Spinal cord (tissue), 10 donors: ENCODE data around the gene DLGAP3. TPM values are rescaled to one million over a fixed set of nuclear protein-coding genes. Genes with fewer than 3 reads are reported as not detected.

Experiments used
- DNase-seq, 6 donors: peaks; one replicate each; pipeline versions ENCODE4 v3.0.0 to v3.0.0-alpha.2; 2013 to 2015; ENCODE audit warnings: low spot score in 6 of 6, low read depth in 4 of 6
- H3K27ac ChIP-seq: one replicate; pipeline ENCODE4 v1.5.1; 2013; ENCODE audit warnings: low read depth, low read length, control low read depth
- H3K27me3 ChIP-seq: one replicate; pipeline ENCODE4 v1.6.1; 2013; ENCODE audit warnings: low read length; ENCODE audit not compliant: control insufficient read depth, insufficient read depth
- H3K36me3 ChIP-seq: one replicate; pipeline ENCODE4 v1.6.1; 2013; ENCODE audit warnings: low read length; ENCODE audit not compliant: control insufficient read depth, insufficient read depth
- H3K4me1 ChIP-seq: one replicate; pipeline ENCODE4 v1.6.1; 2013; ENCODE audit warnings: low read length; ENCODE audit not compliant: control insufficient read depth, insufficient read depth
- H3K4me3 ChIP-seq: one replicate; pipeline ENCODE4 v1.5.1; 2013; ENCODE audit warnings: low read depth, low read length, control low read depth
- H3K9me3 ChIP-seq: one replicate; pipeline ENCODE4 v1.6.1; 2013; ENCODE audit warnings: low read length; ENCODE audit not compliant: control insufficient read depth, insufficient read depth
- WGBS: methylation state at CpG from one replicate; pipeline ENCODE4 v1.1.5; 2013; ENCODE audit warnings: missing lambda C conversion rate; ENCODE audit not compliant: insufficient coverage; 5-methylcytosine and 5-hydroxymethylcytosine counted together
- polyA plus RNA-seq, 2 donors: library from polyadenylated mRNA; unstranded; fragments of 120-200 nt; gene quantifications; one replicate each; pipeline ENCODE4 v1.2.1, GENCODE V29; 2013; ENCODE audit not compliant: insufficient read length in 2 of 2
- total RNA-seq, 2 donors: library from RNA; depleted of rRNA in 1 of 2; stranded (reverse); fragments of 120-200 nt in 1 of 2; fragments of >200 nt in 1 of 2; gene quantifications; one replicate each; pipeline versions ENCODE4 v1.2.3 to v1.2.4, GENCODE V29; 2013 to 2014
- donor health status: healthy.

Gene DLGAP3
- total and polyA plus RNA-seq, 4 donors, result 5.2 to 41.1 (median 22.9) TPM

DNA sequence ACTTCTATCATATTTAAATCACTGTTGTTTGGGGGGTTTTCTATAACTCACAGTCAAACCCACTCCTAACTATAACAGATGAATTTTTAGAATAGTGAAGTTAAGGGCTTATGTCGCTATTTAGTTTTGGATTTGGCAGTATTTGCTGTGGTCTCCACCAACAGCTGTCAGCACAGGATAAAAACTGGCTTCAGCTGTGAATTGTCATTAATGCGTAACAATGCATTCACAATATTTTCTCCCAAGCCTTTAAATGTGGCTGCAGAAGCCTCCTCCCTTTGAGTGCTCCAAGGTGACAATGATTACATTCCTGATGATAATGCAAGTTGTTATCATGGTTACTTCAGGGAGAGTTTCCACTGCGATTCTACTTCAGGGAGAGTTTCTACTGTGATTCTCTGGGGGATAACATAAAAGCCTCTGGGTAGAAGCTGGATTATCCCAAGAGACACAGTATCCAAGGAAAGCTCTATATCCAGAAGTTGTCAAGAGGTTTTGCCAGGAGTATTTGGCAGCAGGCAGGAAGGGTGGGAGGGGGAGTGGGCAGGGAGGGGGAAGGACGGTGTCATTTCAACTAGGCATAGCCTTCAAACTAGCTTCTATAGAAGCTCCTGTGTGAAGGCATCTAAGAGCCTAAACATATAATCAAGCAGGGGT, 55.0 kb downstream of the DLGAP3 start:
- WGBS, result 58% methylated on average over 1 of the region's 4 CpGs
- Histone ChIP-seq H3K27ac (no peak overlapping the region), H3K4me1 (peaks cover 6% of the 10 kb centered on the region), H3K4me3 (no peak overlapping the region), H3K36me3 (peaks cover 12% of the 10 kb centered on the region), H3K27me3 (no peaks in the 10 kb centered on the region), H3K9me3 (no peaks in the 10 kb centered on the region)
- DNase-seq, result peak in 2 of 6 donors; percentile 26 to 35

DNA sequence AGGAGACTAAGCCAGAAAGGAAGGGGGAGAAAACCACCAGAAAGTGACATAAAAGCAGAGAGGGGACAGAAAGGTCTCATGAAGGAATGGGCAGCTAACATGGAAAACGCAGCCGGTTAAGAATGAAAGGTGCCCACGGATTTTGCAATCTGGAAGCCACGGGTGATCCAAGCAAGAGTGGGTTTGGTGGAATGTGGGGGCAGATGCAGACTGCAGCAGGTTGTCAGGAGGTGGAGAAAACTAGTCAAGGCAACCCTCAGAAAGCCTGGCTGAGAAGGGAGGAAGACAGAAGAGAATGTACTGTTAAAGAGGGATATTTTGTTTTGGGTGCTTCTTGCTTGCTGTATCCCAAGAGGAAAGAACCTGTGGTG, 57.3 kb downstream of the DLGAP3 start:
- H3K27me3 ChIP-seq, result no peaks in the 10 kb centered on the region
- no peaks in the 10 kb centered on the region for H3K9me3 ChIP-seq
- peaks cover 6% of the 10 kb centered on the region for H3K4me1 ChIP-seq
- 93% methylated on average over 4 of the region's 4 CpGs for WGBS
- no peak for DNase-seq
- H3K4me3 ChIP-seq, result no peak overlapping the region
- H3K27ac ChIP-seq, result no peak overlapping the region
- peaks cover 22% of the 10 kb centered on the region for H3K36me3 ChIP-seq

DNA sequence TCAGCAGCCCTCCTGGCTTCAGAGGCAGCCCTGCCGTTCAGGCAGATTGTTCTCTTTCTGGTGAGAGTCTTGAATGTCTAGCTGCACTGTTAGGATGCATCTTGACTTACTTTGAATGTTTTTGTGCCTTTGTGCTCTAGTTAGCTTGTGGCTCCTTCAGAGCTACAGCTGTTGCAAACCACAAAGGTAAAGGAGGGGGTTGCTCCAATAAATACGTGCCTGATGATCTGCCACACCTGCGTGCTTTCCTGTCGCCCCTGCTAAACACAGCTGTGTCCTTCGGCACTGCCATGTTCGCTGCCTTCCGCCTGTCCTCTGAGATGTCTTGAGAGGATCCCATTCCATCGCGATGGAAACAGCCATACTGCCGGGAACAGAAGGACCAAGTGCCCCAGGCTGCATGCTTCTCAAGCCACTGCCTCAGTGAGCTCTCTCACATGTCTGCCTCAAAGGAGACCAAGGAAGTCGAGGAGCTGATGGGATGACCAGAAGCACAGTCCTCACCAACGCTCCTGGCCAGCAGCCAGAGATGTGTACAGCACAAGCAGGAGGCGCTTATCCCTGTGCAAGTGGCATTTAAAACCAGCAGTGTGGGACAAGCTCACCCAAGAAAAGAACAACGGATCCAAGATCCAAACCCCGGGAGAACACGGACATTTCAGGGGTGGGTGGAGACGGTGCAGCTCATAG, 57.9 kb downstream of the DLGAP3 start:
- peaks cover 11% of the 10 kb centered on the region for H3K4me1 ChIP-seq
- H3K9me3 ChIP-seq, result no peaks in the 10 kb centered on the region
- no peak for DNase-seq
- no peaks in the 10 kb centered on the region for H3K27me3 ChIP-seq
- H3K27ac ChIP-seq, result no peak overlapping the region
- no peak overlapping the region for H3K4me3 ChIP-seq
- peaks cover 25% of the 10 kb centered on the region for H3K36me3 ChIP-seq
- 75% methylated on average over 17 of the region's 17 CpGs for WGBS

DNA sequence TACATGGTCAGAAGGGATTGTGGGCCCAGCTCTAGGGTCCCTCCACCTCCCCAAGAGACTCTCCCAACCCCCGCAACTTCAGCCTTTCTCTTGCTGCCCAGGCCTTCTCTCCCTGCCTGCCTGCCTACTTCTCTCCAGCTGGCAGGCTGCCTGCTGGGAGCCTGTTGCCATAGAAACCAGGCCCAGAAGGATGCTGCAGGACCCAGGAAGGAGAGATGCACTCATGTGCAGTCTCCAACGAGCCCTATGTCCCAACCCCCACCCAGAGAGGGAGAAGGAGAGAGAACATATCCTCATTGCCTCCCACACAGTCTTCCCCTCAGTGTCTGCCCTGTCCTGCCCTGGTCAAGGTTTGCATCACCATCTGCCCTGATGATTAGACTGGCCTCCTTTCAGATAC, 59.1 kb downstream of the DLGAP3 start:
- Histone ChIP-seq H3K36me3 (peaks cover 24% of the 10 kb centered on the region), H3K27ac (no peak overlapping the region), H3K9me3 (no peaks in the 10 kb centered on the region), H3K27me3 (no peaks in the 10 kb centered on the region), H3K4me1 (peaks cover 23% of the 10 kb centered on the region), H3K4me3 (no peak overlapping the region)
- WGBS, result 14% methylated on average over 1 of the region's 2 CpGs
- DNase-seq, result peak in 3 of 6 donors; percentile 43 to 93 (median 92)

DNA sequence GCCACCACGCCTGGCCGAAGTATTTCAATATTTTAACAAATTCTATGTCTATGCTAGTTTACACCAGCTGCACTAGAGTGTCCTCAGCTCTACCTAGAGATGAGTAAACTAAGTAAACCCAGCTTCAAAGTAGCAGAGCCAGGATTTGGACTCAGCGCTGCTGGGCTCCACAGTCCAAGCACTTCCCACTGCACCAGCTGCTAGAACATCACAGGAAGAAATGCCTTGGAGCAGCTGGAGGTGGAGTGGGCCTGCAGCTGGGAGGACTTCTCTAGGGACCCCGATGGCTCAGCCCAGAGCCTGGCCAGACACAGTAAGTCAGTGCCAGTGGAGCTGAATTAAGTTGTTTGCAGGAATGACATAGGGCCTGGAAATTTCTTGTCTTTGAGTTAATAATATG, 59.7 kb downstream of the DLGAP3 start:
- no peak overlapping the region for H3K4me3 ChIP-seq
- no peak overlapping the region for H3K27ac ChIP-seq
- 78% methylated on average over 3 of the region's 4 CpGs for WGBS
- no peaks in the 10 kb centered on the region for H3K9me3 ChIP-seq
- H3K36me3 ChIP-seq, result peaks cover 30% of the 10 kb centered on the region
- H3K4me1 ChIP-seq, result peaks cover 25% of the 10 kb centered on the region
- no peak for DNase-seq
- H3K27me3 ChIP-seq, result no peaks in the 10 kb centered on the region

DNA sequence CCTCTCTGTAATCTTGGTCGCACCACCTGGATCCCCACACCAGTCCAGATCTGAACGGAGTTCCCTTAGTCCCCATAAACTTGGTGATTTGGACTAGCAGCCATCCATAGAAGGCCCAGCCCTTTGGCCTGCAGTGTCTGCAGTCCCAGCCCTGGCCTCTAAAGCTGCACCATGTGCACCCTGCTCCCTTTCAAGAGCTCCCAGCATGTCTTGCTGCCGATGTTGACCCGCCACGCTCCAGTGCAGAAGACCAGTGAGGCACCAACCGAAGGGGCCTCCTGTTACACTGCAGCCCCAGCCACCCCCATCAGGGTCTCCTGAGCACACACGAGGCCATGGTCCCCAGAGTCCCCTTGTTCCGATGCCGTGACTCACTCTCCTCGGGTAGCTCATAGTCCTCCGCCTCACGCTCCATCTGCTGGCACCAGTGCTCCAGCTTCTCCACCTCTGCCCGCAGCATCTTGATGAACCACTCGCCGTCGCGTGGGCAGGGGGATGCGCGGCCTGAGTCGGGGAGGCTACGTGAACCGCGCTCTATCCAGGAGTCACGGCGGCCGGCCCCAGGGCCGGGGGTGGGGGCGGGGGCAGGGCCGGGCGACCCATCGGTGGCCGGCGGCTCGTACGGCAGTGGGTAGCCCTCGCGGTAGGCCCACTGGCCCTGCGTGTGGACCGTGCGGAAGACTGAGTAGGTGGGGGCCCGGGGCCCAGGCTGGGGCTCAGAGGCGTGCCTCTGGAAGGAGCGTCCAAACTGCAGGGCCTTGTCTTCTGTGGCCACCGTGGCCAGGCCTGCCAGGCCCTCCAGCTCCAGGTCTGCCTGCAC, 61.0 kb downstream of the DLGAP3 start:
- H3K36me3 ChIP-seq, result peaks cover 32% of the 10 kb centered on the region
- WGBS, result 93% methylated on average over 41 of the region's 44 CpGs
- H3K9me3 ChIP-seq, result no peaks in the 10 kb centered on the region
- H3K27me3 ChIP-seq, result no peaks in the 10 kb centered on the region
- no peak overlapping the region for H3K4me3 ChIP-seq
- DNase-seq, result no peak
- H3K4me1 ChIP-seq, result peaks cover 25% of the 10 kb centered on the region
- H3K27ac ChIP-seq, result no peak overlapping the region

DNA sequence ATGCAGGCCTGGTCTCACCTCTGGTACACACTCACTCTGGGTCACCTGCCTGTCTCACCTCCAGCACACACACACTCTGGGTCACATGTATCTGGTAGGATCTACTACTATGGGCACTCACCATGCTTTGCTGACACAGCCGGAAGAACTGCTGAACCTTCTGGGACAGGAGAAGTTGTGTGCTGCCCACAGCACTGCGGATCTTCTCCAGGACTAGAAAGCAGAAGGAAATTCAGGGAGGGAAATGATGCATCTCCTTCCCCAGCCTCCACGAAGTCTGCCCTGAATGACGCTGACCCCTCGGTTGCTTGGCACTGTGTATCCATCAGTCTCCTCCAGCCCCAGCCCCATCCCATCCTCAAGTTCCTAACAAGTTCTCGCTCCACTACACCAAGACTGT, 62.0 kb downstream of the DLGAP3 start:
- Histone ChIP-seq H3K27me3 (no peaks in the 10 kb centered on the region), H3K9me3 (no peaks in the 10 kb centered on the region), H3K4me3 (no peak overlapping the region), H3K36me3 (peaks cover 32% of the 10 kb centered on the region), H3K4me1 (peaks cover 25% of the 10 kb centered on the region), H3K27ac (no peak overlapping the region)
- 97% methylated on average over 6 of the region's 6 CpGs for WGBS
- no peak for DNase-seq

DNA sequence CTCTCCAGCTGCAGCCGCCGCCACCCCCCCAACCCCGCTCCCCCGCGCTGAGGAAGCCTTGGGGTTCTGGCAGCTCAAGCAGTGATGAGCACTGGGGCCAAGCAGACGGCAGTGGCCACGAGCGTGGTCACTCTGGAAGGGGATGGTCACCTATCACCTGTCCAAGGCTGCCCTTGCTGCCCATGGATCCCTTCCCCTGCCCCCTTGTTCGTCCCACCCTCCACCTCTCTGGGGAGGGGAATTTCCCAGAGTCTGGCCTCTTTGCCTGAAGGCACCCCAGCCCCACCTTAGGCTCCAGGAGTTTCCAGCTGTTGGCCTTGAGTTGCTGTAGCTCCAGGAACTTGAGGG, 62.7 kb downstream of the DLGAP3 start:
- Histone ChIP-seq H3K27ac (no peak overlapping the region), H3K4me1 (peaks cover 25% of the 10 kb centered on the region), H3K27me3 (no peaks in the 10 kb centered on the region), H3K36me3 (peaks cover 32% of the 10 kb centered on the region), H3K4me3 (peak overlapping the region; percentile 80), H3K9me3 (no peaks in the 10 kb centered on the region)
- no peak for DNase-seq
- no CpG with 5 or more reads among the region's 9 CpGs for WGBS

DNA sequence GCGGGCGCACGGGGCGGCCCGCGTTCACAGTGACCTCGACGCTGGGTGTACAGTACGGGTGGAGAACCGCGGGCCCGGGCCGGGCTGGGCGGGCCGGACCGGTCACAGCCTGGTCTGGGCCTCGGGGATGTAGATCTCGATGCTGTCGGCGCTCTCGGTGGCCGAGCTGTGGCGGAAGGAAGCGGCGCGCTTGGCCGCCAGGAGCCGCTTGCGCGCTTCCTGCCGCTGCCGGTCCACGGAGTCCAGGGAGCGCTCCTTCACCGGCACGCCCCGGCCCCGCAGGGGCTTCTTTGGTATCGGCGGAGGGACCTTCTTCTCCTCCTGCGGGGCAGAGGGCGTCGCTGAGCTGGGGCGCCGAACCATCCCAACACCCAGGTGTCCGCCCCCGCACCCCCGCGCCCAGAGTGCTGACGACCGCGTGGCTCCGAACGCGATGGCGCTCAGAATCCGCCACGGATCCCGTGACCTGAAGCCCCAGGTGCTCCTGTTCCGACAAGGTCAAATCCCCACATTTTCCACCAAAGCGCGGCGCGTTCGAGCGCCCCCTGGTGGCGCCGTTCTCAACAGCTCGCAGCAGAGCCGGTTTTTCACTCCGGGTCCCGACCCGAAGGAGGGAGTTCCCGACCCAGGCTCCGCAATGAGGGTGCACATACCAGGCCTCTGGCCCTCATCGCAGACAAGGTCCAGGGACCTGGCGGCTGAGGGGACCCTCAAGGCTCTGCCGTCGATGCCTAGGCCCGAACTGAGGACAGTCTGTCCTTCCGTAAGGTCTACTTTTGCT, 63.3 kb downstream of the DLGAP3 start:
- Histone ChIP-seq H3K36me3 (peaks cover 32% of the 10 kb centered on the region), H3K9me3 (no peaks in the 10 kb centered on the region), H3K4me1 (peaks cover 25% of the 10 kb centered on the region), H3K4me3 (peak overlapping the region; percentile 80), H3K27me3 (no peaks in the 10 kb centered on the region), H3K27ac (peak overlapping the region; percentile 29)
- peak; percentile 51 to 91 (median 56) for DNase-seq
- WGBS, result 2% methylated on average over 80 of the region's 81 CpGs
